Osteoblast (primary cell): Measurements from ENCODE around the gene AP2A1. TPM values are rescaled to one million over a fixed set of nuclear protein-coding genes. Genes with fewer than 3 reads are reported as not detected.
A peak's percentile ranks its signal among the peaks of the same experiment; 100 is the strongest.

Source experiments
- DNase-seq: peaks from one replicate; pipeline ENCODE4 v3.0.0; 2011; ENCODE audit warnings: low spot score, mixed read lengths; ENCODE audit not compliant: insufficient read length; ENCODE audit errors: missing footprints
- H2AFZ ChIP-seq: 2 replicates; pipeline ENCODE4 v1.6.0; 2011; ENCODE audit warnings: mild to moderate bottlenecking, low read length
- H3K27ac ChIP-seq: 2 replicates; pipeline ENCODE4 v1.5.1; 2011; ENCODE audit warnings: mild to moderate bottlenecking, low read depth, low read length, moderate library complexity
- H3K27me3 ChIP-seq: 2 replicates; pipeline ENCODE4 v1.6.0; 2012; ENCODE audit warnings: mild to moderate bottlenecking, control low read depth, inconsistent platforms, low read length, moderate library complexity; ENCODE audit not compliant: insufficient read depth
- H3K36me3 ChIP-seq: 2 replicates; pipeline ENCODE4 v1.5.1; 2011; ENCODE audit warnings: mild to moderate bottlenecking, low read length, control low read depth, moderate library complexity; ENCODE audit not compliant: insufficient read depth
- H3K4me1 ChIP-seq: 2 replicates; pipeline ENCODE4 v1.5.1; 2011; ENCODE audit warnings: mild to moderate bottlenecking, low read length, control low read depth, moderate library complexity; ENCODE audit not compliant: insufficient read depth
- H3K4me2 ChIP-seq: 2 replicates; pipeline ENCODE4 v1.6.0; 2011; ENCODE audit warnings: mild to moderate bottlenecking, low read length; ENCODE audit not compliant: insufficient read depth
- H3K4me3 ChIP-seq: fragments of 200-600 bp; sonication (generic); 3 replicates; pipeline ENCODE4 v1.5.1; 2012; ENCODE audit warnings: mild to moderate bottlenecking, low read length, inconsistent platforms; ENCODE audit not compliant: insufficient read depth
- H3K79me2 ChIP-seq: 2 replicates; pipeline ENCODE4 v1.6.0; 2012; ENCODE audit warnings: mild to moderate bottlenecking, low read length, control low read depth, inconsistent platforms; ENCODE audit not compliant: insufficient read depth
- H3K9me3 ChIP-seq: 2 replicates; pipeline ENCODE4 v1.5.1; 2011; ENCODE audit warnings: low read depth, low read length, control low read depth
- H4K20me1 ChIP-seq: 2 replicates; pipeline ENCODE4 v1.6.0; 2012; ENCODE audit warnings: mild to moderate bottlenecking, low read length, control low read depth; ENCODE audit not compliant: insufficient read depth
- total RNA-seq: library from RNA; depleted of rRNA; stranded (reverse); fragments of >200 nt; gene quantifications from 2 replicates; pipeline ENCODE4 v1.2.3, GENCODE V29; 2012
- TF ChIP-seq, protein P1 (sequence below): IDR thresholded peaks from 2 replicates; pipeline ENCODE4 v1.5.1; 2011; ENCODE audit warnings: mild to moderate bottlenecking, low read depth, low read length, moderate library complexity; ENCODE audit errors: extremely low read depth

Gene AP2A1
- total RNA-seq, 1 donor = 98.1 TPM

DNA sequence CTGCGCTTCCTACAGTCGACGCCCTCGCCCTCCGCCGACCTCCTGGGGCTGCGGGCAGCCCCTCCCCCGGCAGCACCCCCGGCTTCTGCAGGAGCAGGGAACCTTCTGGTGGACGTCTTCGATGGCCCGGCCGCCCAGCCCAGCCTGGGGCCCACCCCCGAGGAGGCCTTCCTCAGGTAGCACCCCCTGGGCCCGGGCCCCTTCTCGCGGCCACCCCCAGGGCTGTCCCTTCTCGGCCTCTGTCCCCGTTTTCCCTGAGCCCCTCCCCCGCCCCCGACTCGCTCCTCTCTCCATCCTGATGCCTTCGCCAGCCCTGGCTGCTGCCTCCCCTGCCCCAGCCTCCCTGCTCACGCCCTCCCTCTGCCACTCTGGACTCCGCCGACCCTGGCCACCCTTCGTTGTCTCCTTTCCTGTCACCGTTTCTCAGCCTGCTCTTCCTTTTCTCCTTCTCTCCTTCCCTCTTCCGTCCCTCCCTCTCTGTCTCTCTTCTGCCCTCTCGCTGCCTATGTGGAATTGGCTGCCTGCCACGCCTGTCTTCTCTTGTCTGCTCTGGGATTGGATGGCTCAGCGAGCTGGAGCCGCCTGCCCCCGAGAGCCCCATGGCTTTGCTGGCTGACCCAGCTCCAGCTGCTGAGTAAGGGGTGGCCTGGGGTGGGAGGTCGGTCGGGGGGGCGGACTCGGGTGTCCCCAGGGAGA, 35.3 kb downstream of the AP2A1 start:
- peak overlapping the region; percentile 66 for H3K4me2 ChIP-seq
- DNase-seq = peak; percentile 100
- H3K27ac ChIP-seq = no peak overlapping the region
- H4K20me1 ChIP-seq = peaks cover 3% of the 10 kb centered on the region
- peak overlapping the region; percentile 25 for H2AFZ ChIP-seq
- H3K4me3 ChIP-seq = peak overlapping the region; percentile 56
- TF ChIP-seq, protein P1, sequence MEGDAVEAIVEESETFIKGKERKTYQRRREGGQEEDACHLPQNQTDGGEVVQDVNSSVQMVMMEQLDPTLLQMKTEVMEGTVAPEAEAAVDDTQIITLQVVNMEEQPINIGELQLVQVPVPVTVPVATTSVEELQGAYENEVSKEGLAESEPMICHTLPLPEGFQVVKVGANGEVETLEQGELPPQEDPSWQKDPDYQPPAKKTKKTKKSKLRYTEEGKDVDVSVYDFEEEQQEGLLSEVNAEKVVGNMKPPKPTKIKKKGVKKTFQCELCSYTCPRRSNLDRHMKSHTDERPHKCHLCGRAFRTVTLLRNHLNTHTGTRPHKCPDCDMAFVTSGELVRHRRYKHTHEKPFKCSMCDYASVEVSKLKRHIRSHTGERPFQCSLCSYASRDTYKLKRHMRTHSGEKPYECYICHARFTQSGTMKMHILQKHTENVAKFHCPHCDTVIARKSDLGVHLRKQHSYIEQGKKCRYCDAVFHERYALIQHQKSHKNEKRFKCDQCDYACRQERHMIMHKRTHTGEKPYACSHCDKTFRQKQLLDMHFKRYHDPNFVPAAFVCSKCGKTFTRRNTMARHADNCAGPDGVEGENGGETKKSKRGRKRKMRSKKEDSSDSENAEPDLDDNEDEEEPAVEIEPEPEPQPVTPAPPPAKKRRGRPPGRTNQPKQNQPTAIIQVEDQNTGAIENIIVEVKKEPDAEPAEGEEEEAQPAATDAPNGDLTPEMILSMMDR = peak; percentile 30
- H3K36me3 ChIP-seq = peaks cover 66% of the 10 kb centered on the region
- no peaks in the 10 kb centered on the region for H3K27me3 ChIP-seq
- H3K4me1 ChIP-seq = peaks cover 3% of the 10 kb centered on the region
- no peaks in the 10 kb centered on the region for H3K9me3 ChIP-seq
- no peaks in the 10 kb centered on the region for H3K79me2 ChIP-seq

DNA sequence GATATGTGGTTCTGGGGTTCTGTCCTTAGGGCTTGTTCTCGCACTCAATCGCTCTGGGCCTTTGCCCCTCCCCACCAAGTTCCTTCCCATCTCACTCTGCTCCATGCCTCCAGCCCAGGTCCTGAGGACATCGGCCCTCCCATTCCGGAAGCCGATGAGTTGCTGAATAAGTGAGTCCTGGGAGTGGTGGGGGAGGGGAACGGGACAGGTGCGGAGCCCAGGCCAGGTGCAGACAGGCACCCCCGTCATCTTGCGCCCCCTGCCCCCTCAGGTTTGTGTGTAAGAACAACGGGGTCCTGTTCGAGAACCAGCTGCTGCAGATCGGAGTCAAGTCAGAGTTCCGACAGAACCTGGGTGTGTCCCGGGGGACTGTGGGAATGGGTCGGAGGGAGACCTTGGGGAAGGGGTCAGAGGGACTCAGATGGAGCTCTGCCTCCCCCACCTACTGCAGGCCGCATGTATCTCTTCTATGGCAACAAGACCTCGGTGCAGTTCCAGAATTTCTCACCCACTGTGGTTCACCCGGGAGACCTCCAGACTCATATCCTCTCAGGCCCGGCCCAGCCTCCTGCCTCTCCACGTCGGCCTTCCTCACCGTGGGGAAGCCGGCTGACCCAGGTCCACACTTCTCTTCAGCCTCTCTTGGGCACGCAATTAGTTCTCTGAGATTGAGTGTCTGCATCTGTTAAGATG, 36.2 kb downstream of the AP2A1 start:
- Histone ChIP-seq H3K4me3 (no peak overlapping the region), H2AFZ (no peak overlapping the region), H3K4me1 (peaks cover 3% of the 10 kb centered on the region), H3K9me3 (no peaks in the 10 kb centered on the region), H3K36me3 (peaks cover 63% of the 10 kb centered on the region), H3K79me2 (no peaks in the 10 kb centered on the region), H3K27me3 (no peaks in the 10 kb centered on the region), H4K20me1 (peaks cover 3% of the 10 kb centered on the region), H3K4me2 (peak overlapping the region; percentile 66), H3K27ac (no peak overlapping the region)
- TF ChIP-seq, protein P1 = no peak
- DNase-seq = peak; percentile 63

DNA sequence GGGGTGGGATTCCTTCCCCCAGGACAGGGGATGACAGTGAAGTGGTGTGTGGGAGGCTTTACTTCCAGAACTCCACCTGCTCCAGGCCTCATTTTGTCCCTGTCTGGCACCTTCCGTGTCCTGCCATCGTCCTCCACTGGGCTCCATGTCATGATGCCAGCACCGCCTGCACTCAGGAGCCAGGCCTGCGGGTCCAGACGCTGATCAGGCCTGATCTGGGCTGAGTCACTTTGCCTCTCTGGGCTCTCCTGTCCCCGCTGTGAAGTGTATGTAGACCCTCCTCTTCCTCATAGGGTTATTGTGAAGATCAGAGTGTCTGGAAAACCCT, 36.7 kb downstream of the AP2A1 start:
- TF ChIP-seq, protein P1 = no peak
- Histone ChIP-seq H3K27me3 (no peaks in the 10 kb centered on the region), H3K79me2 (no peaks in the 10 kb centered on the region), H3K36me3 (peaks cover 61% of the 10 kb centered on the region), H3K9me3 (no peaks in the 10 kb centered on the region), H3K4me2 (no peak overlapping the region), H3K27ac (no peak overlapping the region), H3K4me3 (no peak overlapping the region), H3K4me1 (peaks cover 3% of the 10 kb centered on the region), H4K20me1 (peaks cover 5% of the 10 kb centered on the region), H2AFZ (no peak overlapping the region)
- DNase-seq = peak; percentile 56

DNA sequence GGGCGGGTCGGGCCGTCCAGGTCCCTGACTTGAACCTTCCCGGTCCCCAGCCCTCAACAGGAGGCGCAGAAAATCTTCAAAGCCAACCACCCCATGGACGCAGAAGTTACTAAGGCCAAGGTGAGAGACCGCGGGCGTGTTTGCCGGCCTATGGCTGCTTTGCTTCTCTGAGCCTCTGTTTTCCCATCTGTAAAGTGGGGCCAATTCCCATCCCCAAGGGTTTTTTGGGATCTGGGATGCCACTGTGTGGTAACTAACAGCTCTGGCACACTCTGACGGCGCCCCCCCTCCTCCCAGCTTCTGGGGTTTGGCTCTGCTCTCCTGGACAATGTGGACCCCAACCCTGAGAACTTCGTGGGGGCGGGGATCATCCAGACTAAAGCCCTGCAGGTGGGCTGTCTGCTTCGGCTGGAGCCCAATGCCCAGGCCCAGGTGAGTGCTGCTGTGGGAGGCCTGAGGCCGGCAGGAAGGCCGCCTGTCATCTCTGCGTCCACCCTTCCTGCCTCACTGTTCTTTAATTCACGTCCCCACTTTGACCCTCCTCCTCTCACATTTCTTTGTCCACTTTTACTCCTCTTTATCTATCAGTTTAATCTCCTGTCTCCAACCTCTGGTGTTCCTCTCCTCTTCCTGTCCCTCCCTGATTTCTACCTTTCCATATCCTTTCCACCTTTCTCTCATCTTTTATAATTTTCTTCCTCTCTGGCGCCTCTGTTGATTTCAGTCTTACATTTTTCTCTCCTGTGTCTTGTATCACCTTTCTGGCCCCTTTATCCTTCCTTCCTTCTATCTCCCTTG, 39.2 kb downstream of the AP2A1 start:
- no peaks in the 10 kb centered on the region for H3K27me3 ChIP-seq

More for the DNA sequence above, 39.2 kb downstream of the AP2A1 start:
- peak; percentile 57 for DNase-seq
- H3K4me3 ChIP-seq = no peak overlapping the region
- H4K20me1 ChIP-seq = peaks cover 2% of the 10 kb centered on the region
- no peak overlapping the region for H3K27ac ChIP-seq
- H3K4me2 ChIP-seq = no peak overlapping the region
- no peak overlapping the region for H2AFZ ChIP-seq
- H3K9me3 ChIP-seq = no peaks in the 10 kb centered on the region
- peaks cover 7% of the 10 kb centered on the region for H3K4me1 ChIP-seq
- peaks cover 37% of the 10 kb centered on the region for H3K36me3 ChIP-seq
- TF ChIP-seq, protein P1 = no peak
- no peaks in the 10 kb centered on the region for H3K79me2 ChIP-seq
